SKM-1 treated with dmso at 0.1 percent for 144 hours (cell line): ENCODE data around the gene NFATC1.
"Not testable (repeated sequence)": the region's sequence is repeated elsewhere in the genome, so short reads cannot be mapped to it uniquely, and the experiment has no call there.

Experiments used
- DNase-seq: peaks from one replicate; lab custom pipeline; 2025; ENCODE audit not compliant: unreplicated experiment; lab: John Stamatoyannopoulos, UW

Gene NFATC1

DNA sequence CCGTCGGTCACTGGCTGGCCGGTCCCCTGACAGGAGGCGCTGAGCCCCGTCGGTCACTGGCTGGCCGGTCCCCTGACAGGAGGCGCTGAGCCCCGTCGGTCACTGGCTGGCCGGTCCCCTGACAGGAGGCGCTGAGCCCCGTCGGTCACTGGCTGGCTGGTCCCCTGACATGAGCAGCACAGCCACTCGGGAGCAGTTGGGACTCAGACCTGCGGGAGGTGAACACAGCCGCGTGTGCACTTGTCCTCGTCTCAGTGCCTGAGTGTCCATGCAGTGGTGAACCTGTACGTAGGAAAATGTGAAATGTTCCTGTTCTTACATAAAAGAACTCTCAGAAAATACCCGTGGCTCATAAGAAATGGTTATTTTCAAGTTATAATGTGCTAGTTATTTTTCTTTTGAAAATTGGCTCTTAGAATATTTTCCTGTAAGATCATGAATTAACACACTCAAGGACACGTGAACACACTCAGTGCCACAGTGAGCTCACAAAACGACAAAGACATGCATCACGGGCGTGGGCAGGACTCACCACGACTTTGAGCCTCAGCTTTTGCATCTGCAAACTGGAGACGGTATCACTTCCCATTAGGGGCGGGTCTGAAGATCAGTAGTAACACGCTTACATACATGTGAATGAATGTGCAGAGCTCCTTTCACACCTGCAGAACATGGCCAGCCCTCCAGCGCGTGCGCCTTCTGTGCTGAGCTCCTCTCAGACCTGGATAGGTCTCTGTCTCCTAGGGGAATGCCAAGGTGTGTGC is 21.1 kb upstream of the NFATC1 start:
- DNase-seq, result no peak

GRCh38 chr18:79375441-79376154 is 20.1 kb upstream of the NFATC1 start:
- no peak for DNase-seq

- DNase-seq, result not testable (repeated sequence)
These were observed 19.1 kb upstream of the NFATC1 start for GRCh38 chr18:79376661-79377060.

DNA sequence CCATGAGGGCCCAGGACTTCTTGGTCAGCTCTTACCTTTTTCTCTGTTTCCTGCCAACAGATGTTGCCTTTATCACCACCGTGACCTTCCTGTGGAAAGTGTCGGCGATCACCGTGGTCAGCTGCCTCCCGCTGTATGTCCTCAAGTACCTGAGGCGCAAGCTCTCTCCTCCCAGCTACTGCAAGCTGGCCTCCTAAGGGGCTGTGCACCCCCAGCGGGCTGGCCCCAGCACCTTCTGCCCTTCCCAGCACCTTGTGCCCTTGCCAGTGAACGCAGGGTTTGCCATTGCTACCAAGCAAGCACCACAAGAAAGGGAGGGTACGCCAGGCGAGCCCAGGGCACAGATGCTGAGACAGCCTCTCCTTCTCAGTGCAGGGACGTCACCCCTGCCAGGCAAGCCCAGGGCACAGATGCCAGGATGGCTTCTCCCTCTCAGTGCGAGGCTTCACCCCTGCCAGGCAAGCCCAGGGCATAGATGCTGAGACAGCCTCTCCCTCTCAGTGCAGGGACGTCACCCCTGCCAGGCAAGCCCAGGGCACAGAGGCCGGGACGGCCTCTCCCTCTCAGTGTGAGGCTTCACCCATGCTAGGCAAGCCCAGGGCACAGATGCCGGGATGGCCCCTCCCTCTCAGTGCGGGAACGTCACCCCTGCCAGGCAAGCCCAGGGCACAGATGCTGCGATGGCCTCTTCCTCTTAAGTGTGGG is 18.4 kb upstream of the NFATC1 start:
- no peak for DNase-seq

GRCh38 chr18:79378536-79379250 is 17.0 kb upstream of the NFATC1 start:
- DNase-seq, result no peak

DNA sequence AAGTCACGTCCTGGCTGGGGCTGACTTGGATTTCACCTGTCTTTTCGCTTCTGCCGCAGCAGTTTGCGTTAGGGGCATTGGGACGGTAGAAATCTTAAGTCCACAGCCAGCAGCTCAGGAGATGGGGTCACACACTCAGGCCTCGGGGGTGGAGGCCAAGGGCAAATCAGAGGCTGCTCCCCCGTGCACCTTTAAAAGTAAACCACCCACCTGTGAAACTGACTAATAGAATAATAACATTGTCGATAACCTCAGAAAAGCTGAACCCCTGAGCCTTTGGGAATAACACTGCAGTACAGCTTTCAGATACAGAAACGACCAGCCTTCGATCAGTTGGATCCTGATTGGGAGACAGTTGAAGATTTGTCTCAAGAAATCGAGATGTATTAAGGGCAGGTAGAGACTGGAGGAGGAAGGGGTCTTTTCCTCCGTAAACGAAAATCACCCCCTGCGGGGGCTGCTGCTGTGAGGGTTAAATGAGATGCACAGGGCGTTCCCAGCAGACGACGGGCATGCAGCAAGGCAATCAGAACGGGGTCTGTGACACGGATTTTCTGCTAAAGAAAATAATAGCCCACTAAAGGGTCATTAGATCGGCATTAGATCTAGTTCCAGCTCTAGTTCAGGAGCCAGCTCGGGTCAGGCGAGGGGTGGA is 16.4 kb upstream of the NFATC1 start:
- DNase-seq, result no peak

DNA sequence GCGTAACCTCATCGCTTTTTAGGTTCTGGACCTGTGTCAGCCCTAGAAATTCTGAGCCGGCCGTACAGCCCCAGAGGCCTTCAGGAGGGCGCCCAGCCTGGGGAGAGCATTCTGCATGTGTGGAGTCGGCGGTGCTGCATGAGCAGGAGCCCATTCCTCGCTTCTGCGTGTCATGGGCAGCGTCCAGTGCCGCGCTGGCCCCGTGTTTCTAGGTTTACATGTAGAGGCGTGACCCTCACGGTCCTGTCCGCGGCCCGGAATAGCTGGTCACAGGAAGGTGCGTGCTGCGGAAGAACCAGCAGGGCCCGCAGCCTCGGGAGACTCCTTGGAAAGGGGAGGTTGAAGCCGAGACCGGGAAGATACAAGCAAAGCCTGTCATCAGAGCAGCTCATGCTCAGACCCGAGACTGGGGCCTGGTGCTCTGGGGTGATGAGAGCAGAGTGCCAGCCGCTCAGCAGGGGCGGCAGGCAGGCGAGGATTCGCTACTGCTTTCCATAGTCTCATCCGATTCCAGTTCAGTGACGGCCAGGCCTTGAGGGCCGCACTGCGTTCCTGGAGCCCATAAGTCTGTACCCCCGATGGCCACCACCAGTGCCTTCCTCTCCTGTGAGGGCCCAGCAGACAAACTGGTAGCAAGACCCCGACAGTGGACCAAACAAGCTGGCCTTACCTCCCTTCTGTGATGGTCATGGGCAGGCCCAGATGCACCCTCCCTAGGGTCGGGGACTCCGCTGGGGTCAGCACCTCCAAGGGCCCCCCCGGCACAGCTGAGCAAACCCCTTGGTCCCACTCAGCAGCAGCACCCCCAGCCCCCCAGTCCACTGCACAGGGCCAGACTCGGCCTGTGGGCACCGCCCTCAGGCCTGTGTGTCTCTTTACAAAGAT is 15.6 kb upstream of the NFATC1 start:
- DNase-seq, result no peak

- DNase-seq, result peak; percentile 9
These were observed 14.6 kb upstream of the NFATC1 start for GRCh38 chr18:79380816-79381806.

- DNase-seq, result no peak
These were observed 13.9 kb upstream of the NFATC1 start for GRCh38 chr18:79381811-79382311.

DNA sequence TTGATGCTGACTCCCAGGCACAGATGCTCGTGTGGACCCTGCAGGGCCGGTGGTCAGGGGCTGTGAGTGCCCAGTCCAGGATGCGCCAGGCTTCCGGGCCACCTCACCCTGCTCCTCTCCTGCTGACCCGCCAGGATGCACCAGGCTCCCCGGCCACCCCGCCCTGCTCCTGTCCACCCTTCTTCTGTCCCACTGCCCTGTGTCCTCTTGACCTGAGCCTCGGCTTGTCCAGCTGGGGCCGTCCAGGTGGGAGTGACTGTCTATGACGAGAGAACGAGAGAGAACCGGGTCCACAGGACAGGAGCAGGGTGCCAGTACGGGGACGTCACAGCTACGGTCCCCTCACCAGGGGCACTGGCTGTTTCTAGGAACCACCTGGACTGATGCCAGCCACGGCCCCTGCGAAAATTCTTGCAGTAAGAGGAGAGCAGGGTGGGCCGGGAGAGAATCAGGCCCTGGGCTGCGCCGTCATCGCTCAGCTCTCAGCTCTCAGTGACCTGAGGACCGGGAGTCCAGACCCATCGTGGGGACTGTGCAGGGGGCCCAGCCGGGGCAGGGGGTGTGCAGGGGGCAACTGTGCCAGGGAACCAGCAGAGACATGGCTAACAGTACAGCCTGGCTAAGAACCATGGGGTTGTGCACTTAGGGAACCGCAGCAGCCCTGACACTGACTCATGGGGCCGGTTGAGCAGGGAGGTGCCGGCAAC is 12.9 kb upstream of the NFATC1 start:
- DNase-seq, result no peak

DNA sequence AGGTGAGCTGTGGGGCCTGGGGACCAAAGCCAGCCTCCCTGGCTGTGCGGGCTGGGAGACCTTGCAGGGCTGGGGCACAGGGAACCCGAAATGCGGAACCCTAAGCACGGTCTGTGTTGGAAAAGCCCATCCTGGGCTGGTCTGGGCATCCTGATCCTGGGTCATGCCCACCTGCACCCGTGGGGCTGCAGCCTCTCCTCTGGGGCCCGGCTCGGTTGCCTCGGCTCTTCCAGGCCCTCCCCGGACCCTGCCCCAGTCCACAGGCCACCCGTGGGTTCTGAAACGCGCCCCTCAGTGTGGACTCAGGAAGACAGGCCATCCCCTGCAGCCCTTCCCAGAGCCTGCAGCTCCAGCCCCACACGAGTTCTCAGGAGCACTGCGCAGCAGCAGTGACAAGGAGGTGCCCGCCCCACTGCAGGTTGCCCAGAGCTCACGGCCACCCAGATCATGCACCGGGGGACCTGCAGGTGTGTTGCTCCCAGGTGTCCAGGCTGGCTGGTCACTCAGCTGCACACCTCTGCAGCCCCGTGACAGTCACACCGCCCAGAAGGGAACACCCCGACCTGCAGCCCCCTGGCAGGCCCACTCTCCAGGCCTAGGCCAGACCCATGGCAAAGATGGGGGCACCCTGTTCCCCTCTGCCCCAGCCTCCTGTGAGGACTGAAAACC is 12.2 kb upstream of the NFATC1 start:
- no peak for DNase-seq

DNA sequence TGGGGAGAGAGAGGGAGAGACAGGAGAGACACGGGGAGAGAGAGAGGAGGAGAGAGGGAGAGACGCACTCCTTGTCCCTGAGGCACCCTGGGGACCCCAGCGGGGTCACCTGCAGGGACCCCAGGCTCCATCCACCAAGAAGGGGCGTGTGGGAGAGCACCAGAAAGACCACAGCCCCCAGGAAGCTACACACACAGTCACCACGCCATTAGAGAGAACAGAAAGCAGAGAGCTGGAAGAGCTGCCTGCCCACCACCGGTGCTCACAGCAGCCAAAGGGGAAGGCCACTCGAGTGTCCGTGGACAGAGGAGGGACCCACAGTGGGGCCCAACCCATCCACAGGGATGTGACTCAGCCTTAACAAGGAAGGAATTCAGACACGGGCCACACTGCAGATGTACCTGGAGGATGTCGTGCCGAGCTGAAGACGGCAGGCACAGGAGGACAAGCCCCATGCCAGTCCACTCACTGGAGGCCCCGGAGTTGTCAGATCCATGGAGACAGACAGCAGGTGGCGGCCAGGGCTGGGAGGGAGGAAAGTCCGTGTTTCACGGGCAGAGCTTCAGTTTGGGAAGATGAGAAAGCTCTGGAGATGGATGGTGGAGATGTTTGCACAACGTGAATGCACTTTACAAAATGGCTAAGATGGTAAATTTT is 11.5 kb upstream of the NFATC1 start:
- DNase-seq, result no peak

DNA sequence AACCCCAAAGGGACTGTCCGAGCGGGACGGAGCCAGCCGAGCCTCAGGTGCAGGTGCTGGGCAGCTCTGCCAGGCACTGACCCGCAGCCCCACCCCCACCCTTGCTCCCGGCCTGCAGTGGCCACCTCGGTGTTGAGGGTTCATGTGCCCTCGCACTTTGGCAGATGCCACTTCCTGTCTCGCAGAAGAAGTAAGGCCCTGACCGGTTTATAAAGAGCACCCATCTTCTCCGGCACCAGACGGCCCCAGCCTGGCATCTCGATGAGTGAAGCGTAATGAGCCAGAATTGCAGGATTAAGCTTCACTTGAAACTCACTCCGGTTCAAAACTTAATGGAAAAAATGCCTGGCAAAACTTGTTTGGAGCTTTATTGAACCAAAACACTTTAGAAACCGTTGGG is 10.9 kb upstream of the NFATC1 start:
- no peak for DNase-seq

DNA sequence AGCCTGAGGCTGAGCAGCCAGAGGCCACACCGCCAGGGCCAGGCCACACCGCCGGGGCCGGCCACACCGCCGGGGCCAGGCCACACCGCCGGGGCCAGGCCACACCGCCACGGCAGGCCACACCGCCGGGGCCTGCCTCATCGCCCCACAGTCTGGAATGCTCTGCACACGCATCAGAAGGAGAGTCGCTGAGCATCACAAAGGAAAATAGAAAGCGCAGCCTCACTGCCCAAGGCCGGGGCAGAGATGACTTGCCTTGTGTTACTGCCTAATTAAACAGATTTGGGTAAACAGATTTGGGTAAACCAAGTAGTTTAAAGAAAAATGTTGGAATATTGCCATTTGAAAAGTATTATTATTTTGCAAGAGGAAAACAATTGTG is 10.4 kb upstream of the NFATC1 start:
- DNase-seq, result no peak

DNA sequence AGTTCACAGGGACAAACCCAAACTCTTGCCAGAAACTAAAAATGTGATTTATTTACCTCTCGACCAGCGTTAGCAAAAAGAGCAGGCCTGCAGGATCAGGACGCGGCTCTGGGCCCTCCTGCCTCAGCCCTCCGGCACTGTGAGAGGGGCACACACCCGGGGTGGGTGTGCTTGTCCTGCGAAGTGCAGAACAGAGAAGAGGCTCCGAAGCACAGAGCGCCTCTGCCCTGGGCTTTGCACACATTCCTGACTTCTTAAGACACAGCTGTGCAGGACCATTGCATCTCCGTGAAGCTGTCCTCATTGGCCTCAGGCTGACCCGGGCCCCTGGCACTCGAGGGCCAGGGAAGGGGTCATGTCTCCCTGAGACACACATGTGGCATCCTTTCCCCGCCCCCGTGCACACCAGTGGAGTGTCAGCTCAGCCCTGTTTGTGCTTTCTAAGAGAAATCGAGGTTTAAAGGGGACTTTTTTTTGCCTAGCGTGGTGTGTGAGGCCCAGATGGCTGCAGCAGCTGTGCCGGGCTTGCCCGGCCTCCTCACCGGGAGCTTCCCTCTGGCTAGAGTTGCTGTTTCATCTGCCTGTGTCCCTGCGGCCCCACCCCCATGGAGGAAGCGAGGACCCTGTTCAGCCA is 9.9 kb upstream of the NFATC1 start:
- DNase-seq, result no peak

GRCh38 chr18:79386547-79386946 is 9.2 kb upstream of the NFATC1 start:
- DNase-seq, result no peak
